ENCODE measurements around the gene P2RX7. TPM values are rescaled to one million over a fixed set of nuclear protein-coding genes. Genes with fewer than 3 reads are reported as not detected.
A peak's percentile ranks its signal among the peaks of the same experiment; 100 is the strongest.

Gene P2RX7
- 0.39 to 1.00 TPM (median 0.47 TPM) in 3 replicates for total RNA-seq
- long read RNA-seq, full-length matches to known transcripts: 1 of 1 reads
- long read RNA-seq, partial matches to known transcripts: 0 of 1 reads
- long read RNA-seq, other reads (novel, unspliced or antisense): 0 of 1 reads

- no peak for TF ChIP-seq CTCF (IDR thresholded peaks at IDR 0.05)
- H3K4me3 Mint-ChIP-seq (ENCODE audit: unreplicated experiment): peak within 1 kb of the TSS; percentile 71
- peak within 1 kb of the TSS; percentile 65 for H3K27ac Mint-ChIP-seq (ENCODE audit: unreplicated experiment)
- H3K36me3 Mint-ChIP-seq (ENCODE audit: low read depth): no peaks in the 10 kb centered on the region
- peaks cover 24% of the 10 kb centered on the region for H3K4me1 Mint-ChIP-seq (ENCODE audit: low read depth)
- DNase-seq (ENCODE audit: low spot score): no peak
- H3K9me3 Mint-ChIP-seq (ENCODE audit: low read depth): no peaks in the 10 kb centered on the region
- peaks cover 9% of the 10 kb centered on the region for H3K27me3 Mint-ChIP-seq (ENCODE audit: low read depth)
Observed at GRCh38 chr12:121132601-121133481, at the start of gene P2RX7. Gene P2RX7, plus strand, starts transcription at chr12:121132876. Its CDS starts 95 bp downstream, at chr12:121132971.

GRCh38 chr12:121084229-121084628, 48.4 kb upstream of the P2RX7 start:
- Mint-ChIP-seq H3K9me3 (ENCODE audit: low read depth) (no peaks in the 10 kb centered on the region), H3K27ac (ENCODE audit: unreplicated experiment) (no peak overlapping the region), H3K27me3 (ENCODE audit: low read depth) (peaks cover 26% of the 10 kb centered on the region), H3K4me1 (ENCODE audit: low read depth) (no peaks in the 10 kb centered on the region), H3K36me3 (ENCODE audit: low read depth) (no peaks in the 10 kb centered on the region), H3K4me3 (ENCODE audit: unreplicated experiment) (no peak overlapping the region)
- DNase-seq (ENCODE audit: low spot score): no peak
- no peak for TF ChIP-seq CTCF (IDR thresholded peaks at IDR 0.05)

- no peak for DNase-seq (ENCODE audit: low spot score)
- Mint-ChIP-seq H3K27ac (ENCODE audit: unreplicated experiment) (no peak overlapping the region), H3K4me3 (ENCODE audit: unreplicated experiment) (no peak overlapping the region), H3K9me3 (ENCODE audit: low read depth) (no peaks in the 10 kb centered on the region), H3K27me3 (ENCODE audit: low read depth) (peaks cover 26% of the 10 kb centered on the region), H3K4me1 (ENCODE audit: low read depth) (no peaks in the 10 kb centered on the region), H3K36me3 (ENCODE audit: low read depth) (no peaks in the 10 kb centered on the region)
- TF ChIP-seq CTCF (IDR thresholded peaks at IDR 0.05): no peak
Observed at GRCh38 chr12:121085069-121085468, 47.6 kb upstream of the P2RX7 start.

GRCh38 chr12:121085506-121086353, 46.9 kb upstream of the P2RX7 start:
- DNase-seq (ENCODE audit: low spot score): no peak
- Mint-ChIP-seq H3K27ac (ENCODE audit: unreplicated experiment) (no peak overlapping the region), H3K36me3 (ENCODE audit: low read depth) (no peaks in the 10 kb centered on the region), H3K9me3 (ENCODE audit: low read depth) (no peaks in the 10 kb centered on the region), H3K27me3 (ENCODE audit: low read depth) (peaks cover 26% of the 10 kb centered on the region), H3K4me3 (ENCODE audit: unreplicated experiment) (no peak overlapping the region), H3K4me1 (ENCODE audit: low read depth) (no peaks in the 10 kb centered on the region)
- TF ChIP-seq CTCF (IDR thresholded peaks at IDR 0.05): no peak

GRCh38 chr12:121086781-121087295, 45.8 kb upstream of the P2RX7 start:
- DNase-seq (ENCODE audit: low spot score): no peak
- Mint-ChIP-seq H3K4me3 (ENCODE audit: unreplicated experiment) (no peak overlapping the region), H3K4me1 (ENCODE audit: low read depth) (no peaks in the 10 kb centered on the region), H3K27ac (ENCODE audit: unreplicated experiment) (no peak overlapping the region), H3K27me3 (ENCODE audit: low read depth) (peaks cover 24% of the 10 kb centered on the region), H3K36me3 (ENCODE audit: low read depth) (no peaks in the 10 kb centered on the region), H3K9me3 (ENCODE audit: low read depth) (no peaks in the 10 kb centered on the region)
- TF ChIP-seq CTCF (IDR thresholded peaks at IDR 0.05): no peak

All from chondrocyte (in vitro differentiated cells).